OCI-LY7 (cell line): ENCODE measurements around the gene MAN2B1. TPM values are rescaled to one million over a fixed set of nuclear protein-coding genes. Genes with fewer than 3 reads are reported as not detected.
A peak's percentile ranks its signal among the peaks of the same experiment; 100 is the strongest.

ENCODE experiments used
- BruUV-seq: library from RNA; stranded (reverse); fragments of 400-500 nt; replicated peaks from 2 replicates; lab custom pipeline; 2021; lab: Mats Ljungman, UMichigan
- CTCF ChIA-PET: fragments of 300-600 bp; sonication (Branson Sonifier 250); formaldehyde crosslinking; loops from one replicate; lab custom pipeline; 2022; ENCODE audit warnings: antibody characterized with exemption; ENCODE audit not compliant: unreplicated experiment; lab: Charles Lee
- POLR2A ChIA-PET: fragments of 300-600 bp; sonication (Branson Sonifier 250); formaldehyde crosslinking; loops from one replicate; lab custom pipeline; 2022; ENCODE audit warnings: antibody characterized with exemption; lab: Charles Lee
- DNase-seq: peaks from one replicate; pipeline ENCODE4 v3.0.0-alpha.2; 2015; ENCODE audit warnings: low spot score
- H2AFZ ChIP-seq: fragments of 200-600 bp; sonication (generic), shearing (Covaris generic); 2 replicates; pipeline ENCODE4 v1.6.1; 2014; ENCODE audit warnings: mild to moderate bottlenecking, antibody characterized with exemption, low read length, moderate library complexity
- H3K27ac ChIP-seq: fragments of 200-600 bp; sonication (generic); 2 replicates; pipeline ENCODE4 v1.5.1; 2014; ENCODE audit warnings: mixed run types, low read depth, mild to moderate bottlenecking, moderate library complexity, low read length, inconsistent platforms; ENCODE audit not compliant: poor library complexity, severe bottlenecking
- H3K36me3 ChIP-seq: fragments of 200-600 bp; sonication (generic); 2 replicates; pipeline ENCODE4 v1.6.1; 2014; ENCODE audit warnings: mild to moderate bottlenecking, antibody characterized with exemption, low read length, moderate library complexity, mixed read lengths; ENCODE audit not compliant: insufficient read depth
- H3K4me1 ChIP-seq: fragments of 200-600 bp; sonication (generic); 2 replicates; pipeline ENCODE4 v1.5.1; 2014; ENCODE audit warnings: mild to moderate bottlenecking, low read length; ENCODE audit not compliant: insufficient read depth, poor library complexity, severe bottlenecking
- H3K4me2 ChIP-seq: fragments of 200-600 bp; sonication (generic); 2 replicates; pipeline ENCODE4 v1.6.1; 2014; ENCODE audit warnings: mild to moderate bottlenecking, low read length
- H3K4me3 ChIP-seq: fragments of 200-600 bp; sonication (generic); 2 replicates; pipeline ENCODE4 v1.5.1; 2014; ENCODE audit warnings: mild to moderate bottlenecking, low read depth, low read length; ENCODE audit not compliant: poor library complexity, severe bottlenecking
- H3K79me2 ChIP-seq: fragments of 200-600 bp; sonication (generic); 2 replicates; pipeline ENCODE4 v1.6.1; 2016; ENCODE audit warnings: low read depth, mild to moderate bottlenecking, low read length, moderate library complexity, mixed read lengths; ENCODE audit not compliant: insufficient read depth
- H3K9me2 ChIP-seq: fragments of 200-600 bp; sonication (generic); 2 replicates; pipeline ENCODE4 v1.6.1; 2016; ENCODE audit warnings: mild to moderate bottlenecking, low read length, mixed read lengths; ENCODE audit not compliant: insufficient read depth
- H3K9me3 ChIP-seq: fragments of 200-600 bp; sonication (generic); 2 replicates; pipeline ENCODE4 v1.6.1; 2014; ENCODE audit warnings: mild to moderate bottlenecking, mixed run types, low read length, mixed read lengths
- H4K20me1 ChIP-seq: fragments of 200-600 bp; sonication (generic); 2 replicates; pipeline ENCODE4 v1.6.1; 2014; ENCODE audit warnings: mild to moderate bottlenecking, antibody characterized with exemption, low read length, moderate library complexity, mixed read lengths; ENCODE audit not compliant: insufficient read depth
- EZH2phosphoT487 ChIP-seq: fragments of 200-600 bp; sonication (generic); IDR thresholded peaks from 2 replicates; pipeline ENCODE4 v1.6.1; 2018; ENCODE audit warnings: low read depth, borderline replicate concordance, mild to moderate bottlenecking, mixed run types, antibody characterized with exemption, low read length, moderate library complexity, mixed read lengths
- intact Hi-C: fragments of 100-400 bp; cut with micrococcal nuclease; formaldehyde crosslinking; loops from one replicate; pipeline ENCODE4 v1.10.0; 2022; ENCODE audit not compliant: unreplicated experiment
- total RNA-seq, 2 experiments: library from RNA; depleted of rRNA in 1 of 2; stranded (reverse); fragments of >200 nt in 1 of 2; shearing (Covaris generic) in 1 of 2; gene quantifications; 2 replicates each; pipeline ENCODE4 v1.2.3, GENCODE V29; 2014 to 2022
- TF ChIP-seq, protein P1 (sequence below): fragments of 200-600 bp; sonication (generic); conservative IDR thresholded peaks from 2 replicates; pipeline ENCODE4 v1.5.1; 2014; ENCODE audit warnings: mild to moderate bottlenecking, antibody characterized with exemption, low read length, moderate library complexity, mixed read lengths

The MAN2B1 gene
- total RNA-seq, 2 experiments from 2014 or later, result 29.1 to 88.7 TPM

DNA sequence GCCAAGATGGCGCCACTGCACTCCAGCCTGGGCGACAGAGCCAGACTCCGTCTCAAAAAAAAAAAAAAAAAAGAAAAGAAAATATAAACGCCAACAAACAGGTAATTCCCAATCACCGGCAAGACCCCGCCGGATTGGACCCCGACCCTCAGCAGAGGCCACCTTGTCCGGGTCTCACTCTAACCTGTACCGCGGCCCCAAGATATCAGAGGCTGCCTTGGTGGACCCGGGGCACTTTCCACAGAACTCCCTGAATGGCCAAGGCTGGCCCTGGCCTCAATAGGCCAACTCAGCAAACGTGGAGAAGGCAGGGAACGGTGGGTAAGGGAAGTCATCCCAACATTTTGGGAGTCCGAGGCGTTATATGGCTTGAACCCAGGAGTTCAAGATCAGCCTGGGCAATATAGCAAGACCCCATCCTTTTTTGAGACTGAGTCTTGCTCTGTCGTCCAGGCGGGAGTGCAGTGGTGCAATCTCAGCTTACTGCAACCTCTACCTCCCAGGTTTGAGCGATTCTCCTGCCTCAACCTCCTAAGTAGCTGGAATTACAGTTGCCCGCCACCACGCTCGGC, 27.8 kb downstream of the MAN2B1 start:
- Histone ChIP-seq H4K20me1 (no peaks in the 10 kb centered on the region; the same call in 1 of the 2 replicates), H3K79me2 (no peaks in the 10 kb centered on the region), H2AFZ (no peak overlapping the region), H3K9me2 (no peaks in the 10 kb centered on the region), H3K36me3 (no peaks in the 10 kb centered on the region), H3K4me1 (peaks cover 6% of the 10 kb centered on the region), H3K4me2 (no peak overlapping the region), H3K27ac (no peak overlapping the region), H3K4me3 (no peak overlapping the region), H3K9me3 (no peaks in the 10 kb centered on the region)
- intact Hi-C loops, result no loop called here
- ChIA-PET CTCF (no interaction called here), POLR2A (no interaction called here)
- TF ChIP-seq, protein P1, sequence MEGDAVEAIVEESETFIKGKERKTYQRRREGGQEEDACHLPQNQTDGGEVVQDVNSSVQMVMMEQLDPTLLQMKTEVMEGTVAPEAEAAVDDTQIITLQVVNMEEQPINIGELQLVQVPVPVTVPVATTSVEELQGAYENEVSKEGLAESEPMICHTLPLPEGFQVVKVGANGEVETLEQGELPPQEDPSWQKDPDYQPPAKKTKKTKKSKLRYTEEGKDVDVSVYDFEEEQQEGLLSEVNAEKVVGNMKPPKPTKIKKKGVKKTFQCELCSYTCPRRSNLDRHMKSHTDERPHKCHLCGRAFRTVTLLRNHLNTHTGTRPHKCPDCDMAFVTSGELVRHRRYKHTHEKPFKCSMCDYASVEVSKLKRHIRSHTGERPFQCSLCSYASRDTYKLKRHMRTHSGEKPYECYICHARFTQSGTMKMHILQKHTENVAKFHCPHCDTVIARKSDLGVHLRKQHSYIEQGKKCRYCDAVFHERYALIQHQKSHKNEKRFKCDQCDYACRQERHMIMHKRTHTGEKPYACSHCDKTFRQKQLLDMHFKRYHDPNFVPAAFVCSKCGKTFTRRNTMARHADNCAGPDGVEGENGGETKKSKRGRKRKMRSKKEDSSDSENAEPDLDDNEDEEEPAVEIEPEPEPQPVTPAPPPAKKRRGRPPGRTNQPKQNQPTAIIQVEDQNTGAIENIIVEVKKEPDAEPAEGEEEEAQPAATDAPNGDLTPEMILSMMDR, result no peak
- TF ChIP-seq EZH2phosphoT487, result no peak
- BruUV-seq, result no TSS peak
- no peak for DNase-seq

DNA sequence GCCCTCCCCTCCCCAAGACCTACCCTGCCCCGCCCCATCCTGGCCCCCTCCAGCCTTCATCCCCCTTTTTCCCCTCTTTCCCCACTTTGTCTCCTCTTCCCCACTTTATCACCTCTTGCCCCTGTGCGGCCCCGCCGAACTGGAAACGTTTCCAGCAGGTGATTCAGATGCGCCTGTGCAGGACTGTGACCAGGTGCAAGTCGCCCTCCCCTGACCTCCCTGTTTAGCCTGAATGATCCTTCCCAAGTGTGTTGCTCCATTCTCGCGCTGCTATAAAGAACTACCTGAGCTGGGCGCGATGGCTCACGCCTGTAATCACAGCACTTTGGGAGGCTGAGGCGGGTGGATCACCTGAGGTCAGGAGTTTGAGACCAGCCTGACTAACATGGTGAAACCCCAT, 29.9 kb downstream of the MAN2B1 start:
- CTCF ChIA-PET, result no interaction called here
- Histone ChIP-seq H3K79me2 (no peaks in the 10 kb centered on the region), H3K27ac (no peak overlapping the region), H3K4me1 (peaks cover 6% of the 10 kb centered on the region), H3K36me3 (no peaks in the 10 kb centered on the region), H2AFZ (no peak overlapping the region), H3K9me3 (no peaks in the 10 kb centered on the region), H4K20me1 (no peaks in the 10 kb centered on the region; the same call in 1 of the 2 replicates), H3K9me2 (no peaks in the 10 kb centered on the region), H3K4me3 (no peak overlapping the region), H3K4me2 (no peak overlapping the region)
- TF ChIP-seq, protein P1, result no peak
- no peak for TF ChIP-seq EZH2phosphoT487
- intact Hi-C loops, result no loop called here
- no TSS peak for BruUV-seq
- POLR2A ChIA-PET, result no interaction called here
- DNase-seq, result no peak

DNA sequence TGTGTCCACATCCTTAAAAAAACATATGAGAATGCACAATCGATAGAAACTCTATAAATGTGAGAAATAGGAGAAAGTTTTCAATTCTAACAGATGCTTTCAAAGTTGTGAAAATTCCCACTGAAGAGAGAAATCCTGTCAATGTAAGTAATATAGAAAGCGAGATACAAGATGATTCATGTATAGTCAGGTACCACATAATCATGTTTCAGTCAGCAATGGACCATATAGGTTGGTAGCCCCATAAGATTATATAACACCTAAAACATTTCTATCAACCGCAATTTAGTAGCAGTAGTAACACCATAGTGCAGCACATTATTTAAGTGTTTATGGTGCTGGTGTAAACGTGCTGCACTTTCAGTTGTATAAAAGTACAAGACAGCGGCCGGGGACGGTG, 37.3 kb downstream of the MAN2B1 start:
- Histone ChIP-seq H3K9me2 (no peaks in the 10 kb centered on the region), H3K4me2 (no peak overlapping the region), H3K79me2 (no peaks in the 10 kb centered on the region), H3K27ac (no peak overlapping the region), H3K4me3 (no peak overlapping the region), H3K9me3 (no peaks in the 10 kb centered on the region; the same call in 1 of the 2 replicates), H2AFZ (no peak overlapping the region), H4K20me1 (no peaks in the 10 kb centered on the region; the same call in 1 of the 2 replicates), H3K36me3 (peaks cover 50% of the 10 kb centered on the region), H3K4me1 (no peaks in the 10 kb centered on the region)
- POLR2A ChIA-PET, result no interaction called here
- no peak for DNase-seq
- TSS peak; percentile 57 for BruUV-seq
- TF ChIP-seq, protein P1, result no peak
- no peak for TF ChIP-seq EZH2phosphoT487
- intact Hi-C loops, result no loop called here
- CTCF ChIA-PET, result no interaction called here
